K562 (cell line): ENCODE data around the gene TBC1D7. TPM values are rescaled to one million over a fixed set of nuclear protein-coding genes. Genes with fewer than 3 reads are reported as not detected.

ENCODE experiments used
- ATAC-seq: fragments of 200-7000 bp; cut with Tn5 transposase; 3 replicates; pipeline ENCODE4 v1.9.1; 2020; ENCODE audit warnings: moderate library complexity
- BruUV-seq: library from RNA; stranded (reverse); fragments of 400-500 nt; replicated peaks from 2 replicates; lab custom pipeline; 2021; lab: Mats Ljungman, UMichigan
- CTCF ChIA-PET: fragments of 300-600 bp; formaldehyde crosslinking; extraction: SDS; loops from one replicate; lab custom pipeline; 2021; ENCODE audit warnings: low intra/inter-chr PET ratio; lab: Yijun Ruan, JAX
- POLR2A ChIA-PET: fragments of 300-600, 350-650 bp; sonication (Branson Sonifier 250); formaldehyde crosslinking; extraction: SDS; loops from one replicate; lab custom pipeline; 2021; ENCODE audit warnings: antibody characterized with exemption, inconsistent platforms; lab: Yijun Ruan, JAX
- DNase-seq, 4 experiments: peaks; one replicate each; pipeline versions ENCODE4 v3.0.0 to v3.0.0-alpha.2; 2011 to 2018; ENCODE audit warnings: low spot score in 3 of 4, mixed read lengths in 3 of 4; ENCODE audit errors: extremely low read depth in 1 of 4
- FAIRE-seq: peaks from 2 replicates; lab custom pipeline; 2011; peaks lifted over from hg19 to GRCh38; lab: Jason Lieb, UNC
- H2AFZ ChIP-seq: 2 replicates; pipeline ENCODE4 v1.6.0; 2011; ENCODE audit warnings: low read depth, low read length, control low read depth, inconsistent platforms
- H3K27ac ChIP-seq: fragments of 200-600 bp; 3 replicates; pipeline ENCODE4 v1.8.0; 2011; ENCODE audit warnings: low read depth, mild to moderate bottlenecking, control low read depth, inconsistent platforms, low read length, moderate library complexity, mixed read lengths; ENCODE audit errors: extremely low read depth
- H3K27me3 ChIP-seq, 2 experiments: fragments of 300-600 bp in 1 of 2; 2 replicates in 1 of 2; 3 replicates in 1 of 2; pipeline versions ENCODE4 v1.6.0 to v1.8.0; 2011; ENCODE audit warnings: inconsistent platforms in 2 of 2, low read length in 2 of 2, mild to moderate bottlenecking in 1 of 2, mixed read lengths in 1 of 2, moderate library complexity in 1 of 2; ENCODE audit not compliant: control insufficient read depth in 2 of 2, insufficient read depth in 2 of 2
- H3K36me3 ChIP-seq: fragments of 300-600 bp; 3 replicates; pipeline ENCODE4 v1.8.0; 2011; ENCODE audit warnings: mild to moderate bottlenecking, low read length, inconsistent platforms; ENCODE audit not compliant: control insufficient read depth, insufficient read depth
- H3K4me1 ChIP-seq, 2 experiments: fragments of 200-600 bp in 1 of 2; replicated peaks in 1 of 2; 2 replicates in 1 of 2; 3 replicates in 1 of 2; pipeline versions ENCODE4 v1.5.1 to v1.8.0; 2011; ENCODE audit warnings: inconsistent platforms in 2 of 2, low read length in 2 of 2, mild to moderate bottlenecking in 1 of 2, mixed read lengths in 1 of 2, moderate library complexity in 1 of 2; ENCODE audit not compliant: control insufficient read depth in 2 of 2, insufficient read depth in 2 of 2
- H3K4me2 ChIP-seq: 2 replicates; pipeline ENCODE4 v1.6.1; 2011; ENCODE audit warnings: low read length, control low read depth, inconsistent platforms, mixed read lengths; ENCODE audit not compliant: insufficient read depth
- H3K4me3 ChIP-seq: fragments of 200-600 bp; sonication (generic), shearing (Covaris generic); 2 replicates; pipeline ENCODE4 v1.5.1; 2016; ENCODE audit warnings: control low read depth, inconsistent platforms
- H3K79me2 ChIP-seq: fragments of 200-600 bp; 3 replicates; pipeline ENCODE4 v1.8.0; 2011; ENCODE audit warnings: low read length, inconsistent platforms; ENCODE audit not compliant: control insufficient read depth, insufficient read depth
- H3K9ac ChIP-seq, 2 experiments: 2 replicates each; pipeline versions ENCODE4 v1.6.0 to v1.6.1; 2011; ENCODE audit warnings: low read depth in 2 of 2, low read length in 2 of 2, control low read depth in 1 of 2, inconsistent platforms in 1 of 2, mild to moderate bottlenecking in 1 of 2, mixed read lengths in 1 of 2; ENCODE audit not compliant: insufficient read depth in 1 of 2
- H3K9me1 ChIP-seq: one replicate; pipeline ENCODE4 v1.6.0; 2011; ENCODE audit warnings: inconsistent platforms, mild to moderate bottlenecking, low read length, moderate library complexity; ENCODE audit not compliant: control insufficient read depth, insufficient read depth
- H3K9me3 ChIP-seq: replicated peaks from 2 replicates; pipeline ENCODE4 v1.5.1; 2011; ENCODE audit warnings: low read depth, low read length, inconsistent platforms; ENCODE audit not compliant: control insufficient read depth, insufficient read depth
- H4K20me1 ChIP-seq: replicated peaks from 2 replicates; pipeline ENCODE4 v1.6.1; 2011; ENCODE audit warnings: low read length, inconsistent platforms, mixed read lengths; ENCODE audit not compliant: control insufficient read depth, insufficient read depth
- ATF3 ChIP-seq, 2 experiments: fragments of 450-650 bp in 1 of 2; sonication (generic) in 1 of 2; formaldehyde crosslinking in 1 of 2; IDR thresholded peaks in 1 of 2; conservative IDR thresholded peaks in 1 of 2; 2 replicates each; pipeline versions ENCODE4 v1.6.1 to v1.8.1; 2016 to 2023; ENCODE audit warnings: mild to moderate bottlenecking in 2 of 2, moderate library complexity in 2 of 2, inconsistent platforms in 1 of 2, missing genetic modification reagents in 1 of 2
- GTF3C2 ChIP-seq: IDR thresholded peaks from 3 replicates; pipeline ENCODE4 v1.6.1; 2011; ENCODE audit warnings: borderline replicate concordance, mild to moderate bottlenecking, moderate library complexity; ENCODE audit not compliant: insufficient read length; ENCODE audit errors: extremely low read depth
- HDAC3 ChIP-seq: fragments of 450-650 bp; IDR thresholded peaks from 2 replicates; pipeline ENCODE4 v1.6.1; 2018; ENCODE audit warnings: borderline replicate concordance, mild to moderate bottlenecking, moderate library complexity; ENCODE audit not compliant: partially characterized antibody
- HINFP ChIP-seq: fragments of 450-650 bp; conservative IDR thresholded peaks from 2 replicates; pipeline ENCODE4 v1.6.1; 2016; ENCODE audit warnings: missing genetic modification characterization, low read depth, mild to moderate bottlenecking, control low read depth, missing compliant biosample characterization
- MBD1 ChIP-seq: fragments of 250-450 bp; sonication (Bioruptor Pico); IDR thresholded peaks from 2 replicates; pipeline ENCODE4 v1.8.0; 2022; ENCODE audit warnings: inconsistent platforms
- RBBP5 ChIP-seq: fragments of 200-600 bp; sonication (generic); IDR thresholded peaks from 2 replicates; pipeline ENCODE4 v1.6.1; 2012; ENCODE audit warnings: borderline replicate concordance, mild to moderate bottlenecking, low read length, control low read depth, inconsistent platforms; ENCODE audit not compliant: insufficient read depth, poor library complexity, severe bottlenecking
- ZNF586 ChIP-seq: fragments of 450-650 bp; formaldehyde crosslinking; conservative IDR thresholded peaks from 2 replicates; pipeline ENCODE4 v1.4.0; 2020; ENCODE audit warnings: mild to moderate bottlenecking, moderate library complexity
- ZNF655 ChIP-seq: fragments of 250-450 bp; sonication (Bioruptor Pico); IDR thresholded peaks from 2 replicates; pipeline ENCODE4 v1.5.0; 2021
- WGBS: fragments of 100-300 bp; shearing (Covaris generic); methylation state at CpG from one replicate; pipeline ENCODE4 v1.1.6; 2016; ENCODE audit warnings: low coverage, mixed read lengths; ENCODE audit not compliant: insufficient coverage; ENCODE audit errors: missing lambda C conversion rate; 5-methylcytosine and 5-hydroxymethylcytosine counted together
- in situ Hi-C: fragments of 300-500 bp; cut with MboI; formaldehyde crosslinking; loops from 4 replicates; pipeline ENCODE4 v1.15.0; 2018; ENCODE audit warnings: inconsistent platforms, mixed read lengths
- intact Hi-C: fragments of 100-400 bp; cut with micrococcal nuclease; formaldehyde crosslinking; loops from 2 replicates; pipeline ENCODE4 v1.14.2; 2022
- polyA plus RNA-seq, 8 experiments: library from polyadenylated mRNA; depleted of rRNA in 4 of 8; stranded (reverse) in 5 of 8; unstranded in 3 of 8; fragments of >200 nt; fragmentation: Nextera tagmentation in 2 of 8; fragmentation: Illumina TruSeq in 1 of 8; extraction: Ambion mirVana in 2 of 8; extraction: Trizol in 1 of 8; gene quantifications; 2 replicates each; pipeline versions ENCODE4 v1.2.1 to v1.2.3, GENCODE V29; 2011 to 2014; ENCODE audit warnings: inconsistent platforms in 1 of 8, missing spikeins in 1 of 8
- total RNA-seq, 7 experiments: library from RNA; depleted of rRNA in 6 of 7; stranded (reverse); fragments of >200 nt in 6 of 7; fragmentation: Illumina TruSeq in 2 of 7; extraction: Trizol in 2 of 7; gene quantifications; 2 replicates each; pipeline versions ENCODE4 v1.2.1 to v1.2.3, GENCODE V29; 2011 to 2021; ENCODE audit warnings: low replicate concordance in 1 of 7

TBC1D7 gene
- total and polyA plus RNA-seq, 9 of the 15 experiments (the other 6 are each of a cell fraction or from before 2014, with no cell fraction given), result 49.4 to 107 (median 61.1) TPM

- H3K4me2 ChIP-seq, result no peak overlapping the region
- peaks cover 20% of the 10 kb centered on the region for H3K79me2 ChIP-seq
- H3K9me3 ChIP-seq, result no peaks in the 10 kb centered on the region
- DNase-seq (peak; percentile 35 to 43 (median 42)), FAIRE-seq (peak; percentile 6), ATAC-seq (no peak)
- BruUV-seq, result no TSS peak
- no peak overlapping the region for H3K27ac ChIP-seq
- WGBS, result 40% methylated on average over 13 of the region's 13 CpGs
- H3K9me1 ChIP-seq, result no peaks in the 10 kb centered on the region
- no peaks in the 10 kb centered on the region for H4K20me1 ChIP-seq
- ChIA-PET POLR2A (interaction anchor here (0.6 kb wide), 2 partner anchors 420 to 890 kb away, joined by 4 read pairs; no protein-coding TSS in a partner anchor), CTCF (interaction anchor here (0.7 to 3.0 kb wide), 7 partner anchors 24 to 420 kb away, joined by 3 to 21 read pairs (median 4); no protein-coding TSS in a partner anchor)
- intact Hi-C loops (loop anchor here (1.0 to 10.0 kb wide), 4 partner anchors 136 to 433 kb away; partner anchors contain the start of gene SIRT5), in situ Hi-C loops (loop anchor here (5.0 kb wide), 2 partner anchors 134 to 419 kb away; no protein-coding TSS in a partner anchor)
- peaks cover 19 to 24% of the 10 kb centered on the region in 2 experiments for H3K4me1 ChIP-seq
- H3K4me3 ChIP-seq, result no peak overlapping the region
- no peak overlapping the region for H2AFZ ChIP-seq
- H3K9ac ChIP-seq, result no peak overlapping the region
- H3K27me3 ChIP-seq, result no peaks in the 10 kb centered on the region; a peak in 1 of 5 replicates
- H3K36me3 ChIP-seq, result no peaks in the 10 kb centered on the region
- no peak for TF ChIP-seq ZNF586 (CRISPR knock-in tag)
- no peak for TF ChIP-seq ZNF655 (CRISPR knock-in tag)
- TF ChIP-seq ATF3 (IDR thresholded peaks at IDR 0.05), result no peak
- 0 out of 2 replicates have a peak, but pooled peaks have one; percentile 46 for TF ChIP-seq ATF3 (CRISPR knock-in tag; conservative IDR thresholded peaks at IDR 0.05)
- no peak for TF ChIP-seq HDAC3
- TF ChIP-seq GTF3C2, result no peak
- TF ChIP-seq HINFP (tag), result no peak
- no peak for TF ChIP-seq MBD1 (CRISPR knock-in tag)
- TF ChIP-seq RBBP5, result no peak
Observed at GRCh38 chr6:13331516-13332348, 3.4 kb upstream of the TBC1D7 start.
